SK-N-SH (cell line): ENCODE results near the gene MGLL. TPM values are rescaled to one million over a fixed set of nuclear protein-coding genes. Genes with fewer than 3 reads are reported as not detected.

Source experiments
- CTCF ChIA-PET: fragments of 300-600, 350-600 bp; formaldehyde crosslinking; extraction: SDS; loops from one replicate; lab custom pipeline; 2021; lab: Yijun Ruan, JAX
- POLR2A ChIA-PET: fragments of 350-600 bp; sonication (Branson Sonifier 250); formaldehyde crosslinking; extraction: SDS; loops from one replicate; lab custom pipeline; 2020; ENCODE audit warnings: antibody characterized with exemption, inconsistent platforms; lab: Yijun Ruan, JAX
- DNase-seq: peaks from one replicate; pipeline ENCODE4 v3.0.0; 2012
- H2AFZ ChIP-seq: fragments of 200-600 bp; sonication (generic); 2 replicates; pipeline ENCODE4 v1.8.1; 2016; ENCODE audit warnings: antibody characterized with exemption, mild to moderate bottlenecking, low read depth
- H3F3A ChIP-seq: fragments of 200-600 bp; sonication (generic); replicated peaks from 2 replicates; pipeline ENCODE3; 2016; ENCODE audit warnings: antibody characterized with exemption, mild to moderate bottlenecking; ENCODE audit not compliant: insufficient read depth
- H3K27ac ChIP-seq, 2 experiments: fragments of 200-500 bp in 1 of 2; fragments of 200-600 bp in 1 of 2; sonication (Bioruptor generic) in 1 of 2; sonication (generic), shearing (Covaris generic) in 1 of 2; 2 replicates each; pipeline versions ENCODE4 v1.5.1 to v1.6.1; 2014 to 2016; ENCODE audit warnings: low read depth in 2 of 2, inconsistent platforms in 1 of 2, low read length in 1 of 2, mild to moderate bottlenecking in 1 of 2, mixed read lengths in 1 of 2
- H3K27me3 ChIP-seq: fragments of 200-600 bp; sonication (generic), shearing (Covaris generic); 2 replicates; pipeline ENCODE4 v1.6.1; 2016; ENCODE audit warnings: mixed run types; ENCODE audit not compliant: insufficient read depth
- H3K36me3 ChIP-seq, 2 experiments: fragments of 200-500 bp in 1 of 2; fragments of 200-600 bp in 1 of 2; sonication (Bioruptor generic) in 1 of 2; sonication (generic) in 1 of 2; replicated peaks in 1 of 2; 2 replicates each; pipeline versions ENCODE3 to v1.5.1; 2014 to 2016; ENCODE audit warnings: low read length in 1 of 2, mild to moderate bottlenecking in 1 of 2; ENCODE audit not compliant: insufficient read depth in 2 of 2, control insufficient read depth in 1 of 2
- H3K4me1 ChIP-seq, 2 experiments: fragments of 200-500 bp in 1 of 2; fragments of 200-600 bp in 1 of 2; sonication (Bioruptor generic) in 1 of 2; sonication (generic), shearing (Covaris generic) in 1 of 2; 2 replicates each; pipeline versions ENCODE4 v1.5.1 to v1.6.1; 2014 to 2016; ENCODE audit warnings: low read depth in 1 of 2, low read length in 1 of 2, mixed run types in 1 of 2; ENCODE audit not compliant: insufficient read depth in 2 of 2, control insufficient read depth in 1 of 2
- H3K4me2 ChIP-seq: fragments of 200-600 bp; sonication (generic), shearing (Covaris generic); 2 replicates; pipeline ENCODE4 v1.6.1; 2017; ENCODE audit warnings: mixed run types
- H3K4me3 ChIP-seq, 2 experiments: fragments of 200-500 bp in 1 of 2; fragments of 200-600 bp in 1 of 2; sonication (Bioruptor generic) in 1 of 2; sonication (generic), shearing (Covaris generic) in 1 of 2; 2 replicates each; pipeline versions ENCODE4 v1.5.1 to v1.8.1; 2014 to 2016; ENCODE audit warnings: low read depth in 2 of 2, inconsistent platforms in 1 of 2, low read length in 1 of 2, mild to moderate bottlenecking in 1 of 2, mixed read lengths in 1 of 2, moderate library complexity in 1 of 2
- H3K79me2 ChIP-seq: fragments of 200-600 bp; sonication (generic); 2 replicates; pipeline ENCODE4 v1.8.1; 2017; ENCODE audit warnings: mild to moderate bottlenecking; ENCODE audit not compliant: insufficient read depth
- H3K9ac ChIP-seq: fragments of 200-600 bp; sonication (generic); 2 replicates; pipeline ENCODE4 v1.6.1; 2017; ENCODE audit warnings: mixed run types
- H3K9me2 ChIP-seq: fragments of 200-600 bp; sonication (generic); 2 replicates; pipeline ENCODE4 v1.6.1; 2017; ENCODE audit warnings: mixed run types
- H3K9me3 ChIP-seq: fragments of 200-600 bp; sonication (generic); 2 replicates; pipeline ENCODE4 v1.6.1; 2017; ENCODE audit warnings: mixed run types, mild to moderate bottlenecking, moderate library complexity
- H4K20me1 ChIP-seq: fragments of 200-600 bp; sonication (generic); 2 replicates; pipeline ENCODE4 v1.6.1; 2017; ENCODE audit warnings: mild to moderate bottlenecking, mixed run types; ENCODE audit not compliant: insufficient read depth
- FOXJ3 ChIP-seq: sonication (generic); formaldehyde crosslinking; IDR thresholded peaks from 2 replicates; pipeline ENCODE4 v1.5.1; 2020; ENCODE audit warnings: mild to moderate bottlenecking, missing genetic modification reagents
- FOXM1 ChIP-seq: IDR thresholded peaks from 2 replicates; pipeline ENCODE4 v1.4.0; 2012; ENCODE audit warnings: low read depth, mild to moderate bottlenecking
- MEF2A ChIP-seq: IDR thresholded peaks from 2 replicates; pipeline ENCODE4 v1.4.0; 2012; ENCODE audit warnings: low read depth, borderline replicate concordance
- RFX5 ChIP-seq: IDR thresholded peaks from 2 replicates; pipeline ENCODE4 v1.6.1; 2012; ENCODE audit warnings: mild to moderate bottlenecking, improper control_type of control experiment, low read length
- SIN3A ChIP-seq: IDR thresholded peaks from 2 replicates; pipeline ENCODE4 v1.6.1; 2012; ENCODE audit warnings: low read depth, mild to moderate bottlenecking, low read length, moderate library complexity, borderline replicate concordance
- SMC3 ChIP-seq: IDR thresholded peaks from 2 replicates; pipeline ENCODE4 v1.6.1; 2012; ENCODE audit warnings: low read depth, low read length, improper control_type of control experiment
- TAF1 ChIP-seq: IDR thresholded peaks from 2 replicates; pipeline ENCODE4 v1.6.1; 2012; ENCODE audit warnings: low read depth, mild to moderate bottlenecking, low read length, moderate library complexity, borderline replicate concordance
- TEAD4 ChIP-seq: IDR thresholded peaks from 2 replicates; pipeline ENCODE4 v1.4.0; 2012; ENCODE audit warnings: mild to moderate bottlenecking, borderline replicate concordance; ENCODE audit not compliant: insufficient read depth
- WGBS: methylation state at CpG from one replicate; pipeline ENCODE4 v1.1.6; 2017; ENCODE audit warnings: low lambda C conversion rate; 5-methylcytosine and 5-hydroxymethylcytosine counted together
- polyA plus RNA-seq, 3 experiments: library from polyadenylated mRNA; depleted of rRNA; stranded (reverse); fragments of >200 nt; gene quantifications; 2 replicates each; pipeline ENCODE4 v1.2.3, GENCODE V29; 2012
- TF ChIP-seq, protein P1 (sequence below): IDR thresholded peaks from 2 replicates; pipeline ENCODE4 v1.4.0; 2012; ENCODE audit warnings: low read depth, borderline replicate concordance
- TF ChIP-seq, protein P2 (sequence below): IDR thresholded peaks from 2 replicates; pipeline ENCODE4; 2012
- TF ChIP-seq, protein P3 (sequence below): fragments of 150-350 bp; IDR thresholded peaks from 2 replicates; pipeline ENCODE4 v1.6.1; 2017; ENCODE audit warnings: antibody characterized with exemption, low read length, low read depth, borderline replicate concordance

MGLL gene
- polyA plus RNA-seq, 1 of the 3 experiments (the other 2 are of a cell fraction) = 2.2 TPM

DNA sequence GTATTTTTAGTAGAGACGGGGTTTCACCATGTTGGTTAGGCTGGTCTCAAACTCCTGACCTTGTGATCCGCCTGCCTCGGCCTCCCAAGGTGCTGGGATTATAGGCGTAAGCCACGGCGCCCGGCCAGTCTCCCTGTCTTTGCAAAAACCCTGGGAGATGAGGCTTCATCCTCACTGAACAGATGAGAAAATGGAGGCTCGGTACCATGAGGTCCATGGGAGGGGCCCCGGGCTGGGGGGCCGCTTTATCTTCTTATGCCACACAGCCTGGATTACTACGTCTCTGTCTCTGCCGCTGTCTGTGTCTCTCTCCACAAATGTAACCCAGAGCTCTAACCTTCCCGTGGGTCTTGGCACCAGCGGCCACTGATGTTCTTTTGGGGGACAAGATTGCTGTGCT lies 110.4 kb downstream of the MGLL start (continued):
- TF ChIP-seq, protein P1, sequence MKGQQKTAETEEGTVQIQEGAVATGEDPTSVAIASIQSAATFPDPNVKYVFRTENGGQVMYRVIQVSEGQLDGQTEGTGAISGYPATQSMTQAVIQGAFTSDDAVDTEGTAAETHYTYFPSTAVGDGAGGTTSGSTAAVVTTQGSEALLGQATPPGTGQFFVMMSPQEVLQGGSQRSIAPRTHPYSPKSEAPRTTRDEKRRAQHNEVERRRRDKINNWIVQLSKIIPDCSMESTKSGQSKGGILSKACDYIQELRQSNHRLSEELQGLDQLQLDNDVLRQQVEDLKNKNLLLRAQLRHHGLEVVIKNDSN = no peak
- TF ChIP-seq SMC3 = no peak

DNA sequence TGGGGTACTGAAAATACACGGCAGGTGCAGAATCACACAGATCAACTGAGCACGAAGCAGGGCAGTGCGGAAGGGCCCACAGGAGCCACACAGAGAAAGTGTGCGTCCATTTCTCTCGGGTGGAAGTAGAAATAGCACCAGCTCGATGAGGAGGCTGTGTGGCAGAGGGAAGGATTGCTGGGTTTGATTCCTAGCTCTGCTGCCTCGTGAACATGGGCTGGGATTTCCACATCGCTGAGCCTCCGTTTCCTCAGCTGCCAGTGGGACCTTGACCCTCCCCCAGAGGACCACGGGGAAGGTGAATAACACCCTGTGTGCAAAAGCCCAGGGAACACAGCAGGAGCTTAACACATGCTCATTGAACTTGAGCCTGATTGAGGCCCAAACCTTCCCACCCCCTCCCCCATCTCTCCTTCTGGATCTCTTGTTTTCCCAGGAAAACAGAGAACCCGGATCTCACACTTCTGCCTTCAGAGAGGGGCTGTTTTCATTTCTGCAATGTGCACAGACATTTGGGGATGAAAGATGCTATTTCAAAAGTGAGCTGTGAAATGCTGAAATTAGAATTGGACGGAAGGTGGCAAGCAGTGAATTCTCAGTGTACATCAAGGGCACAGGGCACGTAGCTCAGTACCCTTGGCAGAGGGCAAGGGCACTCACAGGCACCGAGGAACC lies 111.2 kb downstream of the MGLL start:
- DNase-seq = no peak
- Histone ChIP-seq H3K27ac (no peak overlapping the region), H3K4me3 (no peak overlapping the region), H3K27me3 (no peaks in the 10 kb centered on the region), H3K9me3 (no peaks in the 10 kb centered on the region), H2AFZ (no peak overlapping the region), H3K9ac (no peak overlapping the region), H3K36me3 (no peaks in the 10 kb centered on the region), H4K20me1 (no peaks in the 10 kb centered on the region), H3F3A (no peaks in the 10 kb centered on the region), H3K79me2 (no peaks in the 10 kb centered on the region), H3K4me1 (peaks cover 0 to 50% of the 10 kb centered on the region in 2 experiments; a peak in 1 of 4 replicates), H3K9me2 (no peaks in the 10 kb centered on the region), H3K4me2 (no peak overlapping the region)
- POLR2A ChIA-PET = no interaction called here
- TF ChIP-seq MEF2A = no peak
- no peak for TF ChIP-seq FOXM1
- 81% methylated on average over 12 of the region's 14 CpGs for WGBS
- CTCF ChIA-PET = interaction anchor here (0.6 to 1.9 kb wide), 5 partner anchors 10 to 249 kb away, joined by 3 to 7 read pairs (median 4); no protein-coding TSS in a partner anchor

DNA sequence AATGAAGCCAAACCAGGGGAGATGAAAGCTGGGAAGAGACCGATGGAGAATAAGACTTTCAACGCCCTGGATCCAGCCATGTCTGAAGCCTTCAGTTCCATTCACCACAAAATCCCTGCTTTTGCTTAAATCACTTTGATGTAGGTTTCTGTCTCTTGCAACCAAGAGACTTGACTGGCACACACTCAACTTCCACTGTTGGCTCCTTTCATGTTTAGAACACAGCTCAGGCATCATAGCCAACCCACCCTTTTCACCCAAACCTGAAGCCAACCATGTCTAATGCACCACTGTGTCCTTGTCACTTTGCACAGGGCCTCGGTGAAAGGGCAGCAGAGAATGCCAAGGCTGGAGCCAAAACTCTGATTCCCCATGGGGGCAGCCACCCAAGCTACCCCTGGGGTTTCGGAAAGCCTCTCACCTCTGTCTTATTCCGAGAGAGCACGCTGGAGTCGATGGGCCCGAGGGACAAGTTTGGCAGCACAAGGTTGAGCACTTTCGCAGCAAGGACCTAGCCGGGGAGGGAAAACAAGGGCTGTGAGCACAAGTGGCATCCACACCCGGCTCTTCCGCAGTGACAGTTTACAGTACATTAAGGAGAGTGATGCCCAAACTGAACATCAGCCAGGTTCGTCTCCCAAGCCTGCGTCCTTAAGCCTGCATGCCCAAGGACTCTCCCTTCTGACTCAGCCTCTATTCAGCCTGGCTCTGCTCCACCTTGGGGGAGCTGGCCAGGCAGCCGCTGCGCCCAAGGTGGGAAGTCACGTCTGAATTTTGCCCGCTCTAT lies 112.0 kb downstream of the MGLL start:
- TF ChIP-seq, protein P2, sequence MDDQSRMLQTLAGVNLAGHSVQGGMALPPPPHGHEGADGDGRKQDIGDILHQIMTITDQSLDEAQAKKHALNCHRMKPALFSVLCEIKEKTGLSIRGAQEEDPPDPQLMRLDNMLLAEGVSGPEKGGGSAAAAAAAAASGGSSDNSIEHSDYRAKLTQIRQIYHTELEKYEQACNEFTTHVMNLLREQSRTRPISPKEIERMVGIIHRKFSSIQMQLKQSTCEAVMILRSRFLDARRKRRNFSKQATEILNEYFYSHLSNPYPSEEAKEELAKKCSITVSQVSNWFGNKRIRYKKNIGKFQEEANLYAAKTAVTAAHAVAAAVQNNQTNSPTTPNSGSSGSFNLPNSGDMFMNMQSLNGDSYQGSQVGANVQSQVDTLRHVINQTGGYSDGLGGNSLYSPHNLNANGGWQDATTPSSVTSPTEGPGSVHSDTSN = no peak
- TF ChIP-seq TAF1 (no peak), TEAD4 (no peak), SIN3A (no peak), FOXJ3 (CRISPR knock-in tag) (no peak), RFX5 (no peak)
- TF ChIP-seq, protein P3, sequence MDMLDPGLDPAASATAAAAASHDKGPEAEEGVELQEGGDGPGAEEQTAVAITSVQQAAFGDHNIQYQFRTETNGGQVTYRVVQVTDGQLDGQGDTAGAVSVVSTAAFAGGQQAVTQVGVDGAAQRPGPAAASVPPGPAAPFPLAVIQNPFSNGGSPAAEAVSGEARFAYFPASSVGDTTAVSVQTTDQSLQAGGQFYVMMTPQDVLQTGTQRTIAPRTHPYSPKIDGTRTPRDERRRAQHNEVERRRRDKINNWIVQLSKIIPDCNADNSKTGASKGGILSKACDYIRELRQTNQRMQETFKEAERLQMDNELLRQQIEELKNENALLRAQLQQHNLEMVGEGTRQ = no peak
- WGBS = 89% methylated on average over 18 of the region's 18 CpGs
- Histone ChIP-seq H4K20me1 (no peaks in the 10 kb centered on the region), H3K36me3 (no peaks in the 10 kb centered on the region), H3K27ac (no peak overlapping the region), H3K27me3 (no peaks in the 10 kb centered on the region), H3K4me2 (no peak overlapping the region), H3K9ac (no peak overlapping the region), H2AFZ (no peak overlapping the region), H3K79me2 (no peaks in the 10 kb centered on the region), H3K9me2 (no peaks in the 10 kb centered on the region), H3K9me3 (no peaks in the 10 kb centered on the region), H3K4me3 (no peak overlapping the region), H3F3A (no peaks in the 10 kb centered on the region), H3K4me1 (peaks cover 0 to 53% of the 10 kb centered on the region in 2 experiments; a peak in 1 of 4 replicates)
- ChIA-PET CTCF (interaction anchor here (0.7 to 1.9 kb wide), 5 partner anchors 9 to 249 kb away, joined by 3 to 7 read pairs (median 4); no protein-coding TSS in a partner anchor), POLR2A (no interaction called here)
- no peak for DNase-seq
